ENCODE data around the gene VAX1.
"Not testable (repeated sequence)": the region's sequence is repeated elsewhere in the genome, so short reads cannot be mapped to it uniquely, and the experiment has no call there.

Gene VAX1, protein sequence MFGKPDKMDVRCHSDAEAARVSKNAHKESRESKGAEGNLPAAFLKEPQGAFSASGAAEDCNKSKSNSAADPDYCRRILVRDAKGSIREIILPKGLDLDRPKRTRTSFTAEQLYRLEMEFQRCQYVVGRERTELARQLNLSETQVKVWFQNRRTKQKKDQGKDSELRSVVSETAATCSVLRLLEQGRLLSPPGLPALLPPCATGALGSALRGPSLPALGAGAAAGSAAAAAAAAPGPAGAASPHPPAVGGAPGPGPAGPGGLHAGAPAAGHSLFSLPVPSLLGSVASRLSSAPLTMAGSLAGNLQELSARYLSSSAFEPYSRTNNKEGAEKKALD

GRCh38 chr10:117137911-117138642 is at the start of gene VAX1:
Gene VAX1, minus strand, starts transcription at chr10:117138270. Its CDS starts 214 bp downstream, at chr10:117138056.
- no peak for DNase-seq

DNA sequence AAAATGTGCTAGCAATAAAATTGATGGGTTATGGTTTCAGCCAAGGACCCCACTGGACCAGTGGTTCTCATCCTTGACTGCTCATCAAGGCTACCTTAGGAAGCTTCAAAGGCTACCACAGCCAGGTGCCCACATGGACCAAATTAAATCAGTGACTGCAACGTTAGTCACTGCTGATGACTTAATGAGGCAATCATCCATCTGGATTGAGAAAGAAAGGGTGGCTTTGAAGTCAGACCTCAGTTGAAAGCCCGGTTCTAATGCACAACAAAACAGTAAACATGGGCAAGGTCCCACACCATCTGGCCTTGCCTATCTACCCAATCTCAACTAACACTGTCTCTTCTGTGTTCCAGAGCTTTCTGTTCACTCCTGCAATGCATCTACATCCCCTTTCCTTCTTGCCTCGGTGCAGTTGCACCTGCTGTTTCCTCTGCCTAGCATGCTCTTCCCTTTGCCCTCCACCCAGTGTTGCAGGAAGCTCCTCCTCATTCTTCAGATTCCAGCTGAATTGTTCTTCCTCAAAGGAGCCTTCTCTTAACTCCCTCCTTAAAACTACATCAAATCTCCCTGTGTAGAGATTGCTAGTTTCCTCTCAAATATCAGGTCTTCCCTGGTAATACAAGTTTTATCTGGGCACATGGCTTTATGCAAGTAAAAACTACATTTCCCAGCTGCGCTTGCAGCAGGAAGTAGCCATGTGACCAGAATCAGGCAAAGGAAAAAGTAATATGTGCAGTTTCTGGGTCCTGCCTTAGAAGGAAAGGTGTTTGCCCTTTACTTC is 49.0 kb upstream of the VAX1 start:
- no peak for DNase-seq

- not testable (repeated sequence) for DNase-seq
Observed at GRCh38 chr10:117185817-117186216, 47.7 kb upstream of the VAX1 start.

DNA sequence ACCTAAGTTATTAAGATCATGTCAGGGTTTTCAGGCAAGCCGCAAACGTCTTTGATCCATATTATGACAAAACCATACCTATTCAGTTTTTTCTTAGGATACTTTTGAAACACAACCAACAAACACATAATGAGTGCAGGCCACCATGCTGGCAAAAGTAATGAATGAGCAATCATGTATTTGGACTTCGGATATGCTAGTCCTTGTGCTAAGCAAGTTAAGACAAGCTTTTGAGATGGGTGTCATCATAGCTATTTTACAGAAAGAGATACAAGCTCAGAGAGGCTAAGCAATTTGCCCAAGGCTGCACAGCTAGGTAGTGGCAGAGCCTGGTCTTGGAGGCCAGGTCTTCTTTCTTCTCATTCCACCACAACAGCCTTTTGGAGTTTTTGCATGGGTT is 46.8 kb upstream of the VAX1 start:
- no peak for DNase-seq

- no peak for DNase-seq
Observed at GRCh38 chr10:117184296-117184695, 46.2 kb upstream of the VAX1 start.

DNA sequence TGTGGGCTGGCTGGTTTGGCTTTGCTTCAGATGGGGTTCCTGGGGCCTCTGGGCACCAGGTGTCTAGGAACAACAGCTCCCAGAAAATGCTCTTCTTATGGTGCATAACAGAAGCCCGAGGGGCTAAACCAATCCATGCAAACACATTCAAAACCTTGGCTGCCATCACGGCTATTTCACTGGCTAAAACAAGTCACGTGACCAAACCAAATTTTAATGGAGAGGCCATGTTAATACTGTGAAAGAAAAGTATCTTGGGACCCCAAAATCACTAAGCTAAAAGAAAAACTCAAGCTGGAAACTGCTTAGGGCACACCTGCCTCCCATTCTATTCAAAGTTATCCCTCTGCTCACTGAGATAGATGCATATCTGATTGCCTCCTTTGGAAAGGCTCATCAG is 40.1 kb upstream of the VAX1 start:
- DNase-seq = no peak

- DNase-seq = no peak
Observed at GRCh38 chr10:117175901-117176534, 37.9 kb upstream of the VAX1 start.

DNA sequence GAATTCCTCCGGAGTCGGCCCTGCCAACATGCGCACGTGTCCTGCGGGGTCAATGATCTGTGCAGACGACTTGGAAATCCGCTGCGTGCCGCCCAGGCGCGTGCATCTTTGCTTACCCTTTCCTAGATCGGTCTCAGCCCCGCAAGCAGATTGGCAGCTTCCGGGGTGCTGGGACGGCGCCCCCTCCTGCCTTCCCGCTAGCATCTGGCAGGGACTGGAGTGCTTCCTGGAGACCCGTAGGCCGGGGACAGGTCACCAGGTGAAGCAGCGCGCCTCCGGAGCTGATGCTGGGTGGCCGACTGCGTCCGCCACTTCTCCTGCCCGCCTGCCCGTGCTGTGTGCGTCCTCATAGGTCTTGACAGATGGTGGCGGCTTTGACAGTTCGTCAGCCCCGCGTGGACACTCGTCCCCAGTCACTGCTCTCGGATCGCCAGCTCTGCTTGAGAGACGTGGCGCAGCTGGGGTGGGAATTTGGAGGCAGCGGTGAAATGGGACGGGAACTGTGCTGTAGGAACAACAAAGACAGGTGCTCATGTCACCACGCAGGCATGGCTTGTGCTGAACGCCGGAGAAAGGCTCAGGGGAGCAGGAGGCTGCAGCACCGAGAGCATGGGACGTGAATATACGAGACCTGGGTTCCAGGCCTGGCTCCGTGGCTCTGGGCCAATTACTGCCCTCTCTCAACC is 37.3 kb upstream of the VAX1 start:
- no peak for DNase-seq

DNA sequence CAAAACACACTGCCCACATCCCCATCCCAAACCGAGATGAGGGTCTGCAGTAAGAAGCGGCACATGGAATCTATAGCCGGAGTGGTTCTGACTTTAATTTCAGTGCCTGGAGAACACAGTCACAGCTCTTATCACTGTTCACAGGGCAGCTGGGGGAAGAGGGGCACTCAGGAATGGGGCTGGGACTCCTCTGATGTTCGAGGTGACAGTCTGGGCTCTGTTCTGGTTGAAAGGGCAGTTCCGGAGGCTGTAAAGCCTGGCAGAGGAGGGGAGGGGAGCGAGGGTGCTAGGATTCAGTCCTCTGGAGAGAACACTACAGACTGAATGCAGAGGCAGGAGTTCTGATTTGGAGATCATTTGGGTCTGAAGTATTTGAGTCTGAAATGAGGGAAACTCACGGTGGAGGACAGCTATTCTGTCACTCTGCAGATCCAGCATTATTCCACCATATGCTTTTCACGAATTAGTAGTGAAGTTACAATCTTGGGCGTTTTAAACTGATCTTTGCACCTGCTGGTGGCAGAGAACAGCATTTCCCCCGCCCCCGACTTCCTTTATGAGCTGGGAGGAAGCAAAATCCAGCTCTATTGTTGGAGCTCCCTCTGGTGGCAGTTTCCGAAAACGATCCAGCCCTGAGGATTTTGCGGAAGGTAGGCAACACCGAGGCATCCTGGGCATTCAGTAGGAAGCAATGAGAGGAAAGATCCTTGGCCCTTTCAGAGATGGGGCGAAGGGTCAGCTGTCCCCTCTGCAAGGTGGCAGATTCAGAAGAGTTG is 36.6 kb upstream of the VAX1 start:
- DNase-seq = no peak

DNA sequence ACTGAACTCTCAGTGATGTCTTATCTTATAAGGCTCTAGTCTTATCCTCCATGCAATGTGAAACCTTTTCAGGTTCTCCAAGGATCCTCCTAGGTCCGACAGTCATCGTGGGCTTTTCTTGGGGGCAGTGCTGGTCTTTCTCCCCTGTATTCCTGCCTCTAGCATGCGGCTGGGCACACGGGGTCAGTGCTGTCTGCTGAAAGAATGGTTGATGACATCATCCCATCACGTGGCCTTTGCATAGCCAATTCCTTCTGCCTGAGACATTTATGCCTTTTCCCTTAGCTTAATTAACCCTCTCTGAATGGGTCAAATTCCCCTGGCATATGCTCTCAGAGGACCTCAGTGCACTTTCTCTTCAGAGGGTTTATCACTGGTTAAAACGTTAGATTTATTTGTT is 32.2 kb upstream of the VAX1 start:
- DNase-seq = no peak

GRCh38 chr10:117169480-117169879 is 31.4 kb upstream of the VAX1 start:
- no peak for DNase-seq

DNA sequence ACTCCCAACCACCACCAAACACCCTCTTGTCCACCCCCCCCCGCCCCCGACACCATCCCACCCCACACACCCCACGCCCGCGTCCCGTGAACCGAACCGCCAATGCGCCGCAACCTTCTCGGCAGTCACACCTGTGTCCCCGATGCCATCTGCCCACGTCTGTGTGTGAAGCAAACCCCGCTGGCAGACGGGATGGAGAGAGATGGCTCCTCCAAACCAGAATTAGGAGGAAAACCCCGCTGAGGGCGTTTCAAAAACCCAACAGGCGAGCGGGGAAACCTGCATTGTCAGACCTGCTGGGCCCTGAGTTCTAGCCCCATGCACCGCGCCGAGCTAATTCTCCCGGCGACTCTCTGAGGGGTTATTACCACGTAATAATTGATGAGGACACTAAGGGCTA is 30.7 kb upstream of the VAX1 start:
- DNase-seq = no peak

DNA sequence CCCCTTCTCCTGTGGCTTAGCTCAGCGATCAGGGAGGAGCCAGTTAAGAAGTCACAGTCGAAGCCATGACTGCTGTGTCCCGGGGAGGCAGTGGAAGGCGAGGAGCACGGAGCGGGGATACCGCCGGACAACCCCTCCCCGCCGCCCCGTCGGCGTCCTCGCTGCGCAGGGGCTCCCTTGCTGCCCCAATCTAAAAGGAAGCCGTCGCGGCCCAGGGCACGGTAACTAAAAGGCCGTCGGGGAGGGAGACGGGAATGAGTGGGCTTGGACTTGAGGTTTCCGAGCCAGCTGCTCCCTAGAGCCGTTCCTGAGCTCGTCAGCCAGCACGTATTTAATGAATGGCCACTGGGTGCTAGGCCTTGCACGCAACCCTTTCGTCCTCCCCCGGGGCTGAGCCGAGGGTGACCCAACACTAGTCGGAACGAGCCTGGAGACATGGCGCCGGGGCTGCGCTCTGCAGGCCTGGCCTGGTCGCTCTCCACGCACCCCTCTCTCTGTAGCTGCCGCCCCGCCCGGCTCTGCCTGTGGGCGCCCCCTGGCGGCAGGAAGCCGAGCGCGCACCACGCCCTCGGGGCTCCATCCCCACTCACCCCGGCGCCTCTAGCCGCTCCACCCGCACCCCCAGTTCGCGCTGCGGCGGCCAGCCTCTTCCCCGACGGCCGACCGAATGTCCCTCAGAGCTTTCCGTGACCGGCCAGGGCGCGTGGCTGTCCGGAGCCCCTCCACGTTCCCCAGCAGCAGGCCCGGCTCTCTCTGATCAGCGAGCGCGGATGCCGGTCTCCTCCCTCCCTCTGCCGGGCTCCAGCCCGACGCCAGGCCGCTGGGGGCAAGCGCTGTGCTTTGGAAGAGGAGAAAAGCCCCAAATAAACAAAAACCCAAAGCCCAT is 30.0 kb upstream of the VAX1 start:
- DNase-seq = no peak

- no peak for DNase-seq
Observed at GRCh38 chr10:117167346-117167788, 29.3 kb upstream of the VAX1 start.

DNA sequence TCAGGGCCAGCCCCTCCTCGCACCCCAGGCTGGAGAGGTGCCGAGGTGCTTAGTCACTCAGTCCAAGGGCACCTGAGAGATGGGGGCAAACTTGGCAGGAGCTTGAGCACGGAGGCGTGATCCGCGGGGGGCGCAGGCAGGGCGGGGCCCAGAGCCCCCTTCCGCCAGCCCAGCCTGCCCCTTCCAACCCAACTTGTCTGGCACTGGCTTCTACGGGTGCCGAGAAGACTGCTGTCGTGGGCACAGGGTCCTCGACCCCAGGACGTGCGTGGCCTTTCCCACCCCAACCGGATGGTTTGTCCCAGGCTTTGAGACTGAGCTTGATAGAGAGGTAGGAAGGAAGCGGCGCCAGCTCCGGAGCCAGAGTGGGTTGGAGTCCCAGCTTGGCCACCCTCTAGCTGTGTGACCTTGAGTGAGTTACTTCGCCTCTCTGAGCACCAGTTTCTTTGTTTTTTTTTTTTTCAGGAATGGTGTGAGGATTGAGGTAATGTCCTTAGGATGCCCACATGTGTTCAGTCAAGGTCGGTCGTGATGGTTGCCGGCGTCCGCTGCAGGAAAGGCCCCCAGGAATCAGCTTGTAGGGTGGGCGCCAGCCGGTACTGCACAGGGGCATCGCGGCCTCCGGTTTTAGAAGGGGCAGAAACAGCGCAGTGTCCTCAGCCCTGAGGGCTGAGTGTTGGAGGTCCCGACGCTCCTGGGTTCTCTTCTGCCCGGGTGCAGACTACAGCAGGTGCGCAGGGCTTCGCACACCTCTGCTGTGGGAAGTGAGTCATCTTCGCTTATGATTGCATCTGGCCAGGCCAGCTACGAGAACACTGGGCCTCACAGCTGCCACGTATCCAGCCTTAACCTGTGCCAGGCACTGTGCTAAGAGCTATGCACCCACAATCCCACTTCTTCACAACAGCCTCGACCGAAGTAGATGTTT is 28.6 kb upstream of the VAX1 start:
- no peak for DNase-seq

DNA sequence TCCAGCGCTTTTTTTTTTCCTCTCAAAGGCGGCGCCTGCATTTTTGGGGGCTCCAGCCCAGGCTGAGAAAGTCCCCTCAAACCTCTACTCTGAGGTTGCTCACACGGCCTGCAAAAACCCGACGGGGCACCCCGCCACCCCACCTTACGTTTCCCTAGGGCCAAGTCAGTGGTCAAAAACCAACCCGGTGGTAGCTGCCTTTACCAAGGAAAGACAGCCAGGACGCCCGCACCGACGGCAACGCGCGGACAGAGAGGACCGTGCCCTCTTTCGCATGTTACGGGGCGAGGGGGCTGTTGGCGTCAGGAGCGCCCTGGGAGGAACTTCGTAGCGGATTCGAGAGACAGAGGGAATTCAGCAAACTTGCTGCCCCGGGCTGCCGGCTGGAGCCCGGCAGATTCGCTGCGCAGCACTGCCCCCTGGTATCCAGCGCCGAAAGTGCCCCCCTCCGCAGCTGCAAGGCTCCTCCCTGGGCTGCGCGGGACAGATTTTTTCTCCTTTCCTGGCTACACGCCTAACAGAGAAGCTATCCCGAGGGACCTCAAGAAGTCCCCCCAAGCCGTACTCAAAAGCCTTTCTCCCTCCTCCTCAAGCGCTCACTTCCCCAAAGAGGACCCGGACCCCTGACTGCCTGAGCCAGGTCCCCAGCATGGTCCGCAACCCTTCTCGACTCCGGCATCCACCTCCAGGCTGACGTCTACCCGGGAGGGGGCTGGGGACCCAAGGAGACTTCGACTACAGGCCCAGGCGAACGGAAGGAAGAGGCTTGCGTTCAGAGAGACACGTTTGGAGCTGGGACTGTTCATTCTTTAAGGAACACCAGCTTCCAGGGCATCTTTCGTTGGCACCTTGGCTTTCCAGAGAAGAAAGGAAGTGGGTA is 27.7 kb upstream of the VAX1 start:
- DNase-seq = no peak

DNA sequence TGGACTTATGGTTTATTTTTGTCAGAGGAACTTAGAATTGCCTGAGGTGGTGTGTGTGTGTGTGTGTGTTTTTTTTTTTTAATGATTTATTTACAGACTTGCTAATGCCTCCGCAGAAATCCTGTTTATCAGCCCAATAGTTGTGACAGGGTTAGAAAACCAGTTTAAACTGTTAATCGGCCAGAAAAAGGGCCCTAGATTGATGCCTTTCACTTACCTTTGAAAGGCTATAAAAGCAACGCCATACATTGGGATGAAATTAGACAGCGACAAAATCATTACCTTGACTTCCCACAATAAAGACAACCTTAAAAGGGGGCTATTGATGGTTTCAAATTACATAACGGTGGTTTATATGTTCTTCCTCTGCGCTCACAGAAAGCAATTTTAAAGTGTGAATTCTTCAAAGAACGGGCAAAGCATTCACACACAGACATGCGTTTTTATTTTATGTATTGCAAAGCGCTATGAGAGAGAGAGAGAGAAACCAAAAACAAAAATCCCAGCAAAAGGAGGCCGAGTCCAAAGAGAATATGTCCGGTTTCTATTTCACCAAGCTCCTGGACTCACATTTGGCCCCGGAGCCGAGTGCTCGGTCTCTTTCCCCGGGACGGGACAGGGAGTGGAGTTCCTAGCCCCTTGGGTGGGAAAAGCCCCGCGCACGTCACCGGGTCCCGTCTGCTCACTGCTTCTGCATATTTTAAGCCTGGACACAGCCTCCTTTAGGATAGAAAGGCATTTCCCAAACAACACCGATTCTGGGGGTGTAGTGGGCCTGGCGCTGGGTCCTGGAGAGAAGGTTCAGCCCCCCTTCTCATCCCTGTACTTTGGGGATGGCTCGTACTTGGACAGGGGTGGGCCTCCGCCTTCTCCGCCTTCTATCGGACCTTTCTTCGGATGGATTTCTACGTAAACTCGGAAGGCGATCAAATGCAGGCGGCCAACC is 26.8 kb upstream of the VAX1 start:
- no peak for DNase-seq

All from SIG-M5 (cell line).